Esophagus mucosa (tissue), 1 donor: Measurements from ENCODE around the gene UBR3. TPM values are rescaled to one million over a fixed set of nuclear protein-coding genes. Genes with fewer than 3 reads are reported as not detected.
"Not testable (repeated sequence)": the region's sequence is repeated elsewhere in the genome, so short reads cannot be mapped to it uniquely, and the experiment has no call there.

Source experiments
- ATAC-seq: fragments of 200-7000 bp; cut with Tn5 transposase; one replicate; pipeline ENCODE4 v1.9.1; 2020
- total RNA-seq: library from RNA; stranded (reverse); gene quantifications from one replicate; pipeline ENCODE4 v1.2.4, GENCODE V29; 2023
- donor health status: DM: yes; HTN: yes; CAD: no.

Gene UBR3
- 23.8 TPM for total RNA-seq

- peak; percentile 96 for ATAC-seq
Measured at GRCh38 chr2:169827272-169828140, at the start of gene UBR3. UBR3 (plus strand) TSS chr2:169827454; CDS start chr2:169827508, 54 bp downstream.

GRCh38 chr2:169778446-169778845, 48.8 kb upstream of the UBR3 start:
- no peak for ATAC-seq

GRCh38 chr2:169781249-169782013, 45.8 kb upstream of the UBR3 start:
- ATAC-seq = no peak

GRCh38 chr2:169782513-169782912, 44.7 kb upstream of the UBR3 start:
- no peak for ATAC-seq

GRCh38 chr2:169790581-169790980, 36.7 kb upstream of the UBR3 start:
- no peak for ATAC-seq

- no peak for ATAC-seq
Measured at GRCh38 chr2:169795181-169795580, 32.1 kb upstream of the UBR3 start.

GRCh38 chr2:169796441-169796840, 30.8 kb upstream of the UBR3 start:
- ATAC-seq = no peak

GRCh38 chr2:169797601-169798000, 29.7 kb upstream of the UBR3 start:
- no peak for ATAC-seq

- ATAC-seq = no peak
Measured at GRCh38 chr2:169798397-169798717, 28.9 kb upstream of the UBR3 start.

GRCh38 chr2:169798718-169799592, 28.3 kb upstream of the UBR3 start, which contains the start of gene SSB:
SSB (plus strand) TSS chr2:169798871; CDS start chr2:169800961, 2,090 bp downstream.
- peak; percentile 99 for ATAC-seq

- no peak for ATAC-seq
Measured at GRCh38 chr2:169803480-169803879, 23.8 kb upstream of the UBR3 start.

- no peak for ATAC-seq
Measured at GRCh38 chr2:169806586-169806985, 20.7 kb upstream of the UBR3 start.

- no peak for ATAC-seq
Measured at GRCh38 chr2:169808221-169808620, 19.0 kb upstream of the UBR3 start.

GRCh38 chr2:169815849-169816248, 11.4 kb upstream of the UBR3 start:
- no peak for ATAC-seq

GRCh38 chr2:169816961-169817360, 10.3 kb upstream of the UBR3 start:
- ATAC-seq = not testable (repeated sequence)

- ATAC-seq = not testable (repeated sequence)
Measured at GRCh38 chr2:169817369-169817768, 9.9 kb upstream of the UBR3 start.

GRCh38 chr2:169818241-169818640, 9.0 kb upstream of the UBR3 start:
- ATAC-seq = peak; percentile 53

- ATAC-seq = peak; percentile 86
Measured at GRCh38 chr2:169819106-169819505, 8.1 kb upstream of the UBR3 start.

- not testable (repeated sequence) for ATAC-seq
Measured at GRCh38 chr2:169820101-169820500, 7.2 kb upstream of the UBR3 start.

GRCh38 chr2:169822036-169822435, 5.2 kb upstream of the UBR3 start:
- no peak for ATAC-seq

- ATAC-seq = no peak
Measured at GRCh38 chr2:169822785-169823392, 4.4 kb upstream of the UBR3 start.

- ATAC-seq = no peak
Measured at GRCh38 chr2:169823996-169824372, 3.3 kb upstream of the UBR3 start.
